AG04450 (cell line): Measurements from ENCODE around the gene GNL1. TPM values are rescaled to one million over a fixed set of nuclear protein-coding genes. Genes with fewer than 3 reads are reported as not detected.
"Not testable (repeated sequence)": the region's sequence is repeated elsewhere in the genome, so short reads cannot be mapped to it uniquely, and the experiment has no call there.

ENCODE experiments used
- CTCF ChIA-PET: fragments of 300-600, 350-600 bp; formaldehyde crosslinking; extraction: SDS; loops from one replicate; lab custom pipeline; 2022; ENCODE audit warnings: antibody characterized with exemption, inconsistent platforms; lab: Charles Lee
- POLR2A ChIA-PET: fragments of 350-600 bp; formaldehyde crosslinking; extraction: SDS; loops from one replicate; lab custom pipeline; 2021; ENCODE audit warnings: antibody characterized with exemption, inconsistent platforms; lab: Yijun Ruan, JAX
- DNase-seq: peaks from one replicate; pipeline ENCODE4 v3.0.0-alpha.2; 2011; ENCODE audit warnings: low read depth, low spot score
- H3K27ac ChIP-seq: one replicate; pipeline ENCODE4 v1.5.1; 2012; ENCODE audit warnings: low read depth, low read length, control low read depth
- H3K27me3 ChIP-seq: one replicate; pipeline ENCODE4 v1.6.0; 2012; ENCODE audit warnings: low read length; ENCODE audit not compliant: control insufficient read depth, insufficient read depth
- H3K4me3 ChIP-seq: 2 replicates; pipeline ENCODE4 v1.5.1; 2011; ENCODE audit warnings: mild to moderate bottlenecking, low read depth, low read length, control low read depth
- H3K9me3 ChIP-seq: 2 replicates; pipeline ENCODE4 v1.5.1; 2012; ENCODE audit warnings: low read length; ENCODE audit not compliant: control insufficient read depth, insufficient read depth
- polyA plus RNA-seq: library from polyadenylated mRNA; depleted of rRNA; stranded (reverse); fragments of >200 nt; gene quantifications from 2 replicates; pipeline ENCODE4 v1.2.3, GENCODE V29; 2011
- TF ChIP-seq, protein P1 (sequence below): IDR thresholded peaks from 2 replicates; pipeline ENCODE4 v1.5.1; 2011; ENCODE audit warnings: low read depth, low read length, control low read depth, inconsistent platforms

GNL1 gene
- polyA plus RNA-seq, 1 experiment = 41.7 TPM

GRCh38 chr6:30521082-30521481 is 35.2 kb downstream of the GNL1 start:
- not testable (repeated sequence) for H3K27me3 ChIP-seq, DNase-seq, H3K27ac ChIP-seq, H3K4me3 ChIP-seq
- ChIA-PET CTCF (interaction anchor here (1.4 to 2.0 kb wide), 5 partner anchors 11 to 24 kb away, joined by 4 to 12 read pairs (median 4); no protein-coding TSS in a partner anchor), POLR2A (interaction anchor here (0.6 kb wide), 1 partner anchor 75 kb away, joined by 3 read pairs; no protein-coding TSS in a partner anchor)
- peaks cover 14% of the 10 kb centered on the region for H3K9me3 ChIP-seq

DNA sequence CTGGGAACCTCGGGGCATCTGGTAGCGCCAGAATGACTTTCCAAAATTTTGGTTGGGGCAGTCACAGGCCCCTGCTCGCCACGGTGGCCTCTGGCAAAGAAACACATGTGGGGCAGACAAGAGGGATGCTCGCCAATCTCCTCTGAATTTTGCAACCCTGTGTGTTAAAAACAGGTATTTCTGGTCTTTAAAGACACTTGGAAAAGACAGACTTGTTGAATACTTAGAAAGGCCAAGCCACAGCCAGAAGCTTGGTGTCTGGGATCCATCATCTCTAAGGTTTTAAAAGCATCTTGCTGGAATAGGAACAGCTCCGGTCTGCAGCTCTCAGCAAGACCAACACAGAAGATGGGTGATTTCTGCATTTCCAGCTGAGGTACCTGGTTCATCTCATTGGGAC is 35.8 kb downstream of the GNL1 start:
- ChIA-PET POLR2A (no interaction called here), CTCF (interaction anchor here (1.5 to 2.0 kb wide), 4 partner anchors 10 to 24 kb away, joined by 4 to 12 read pairs (median 6); no protein-coding TSS in a partner anchor)
- no peak overlapping the region for H3K4me3 ChIP-seq
- DNase-seq = no peak
- TF ChIP-seq, protein P1, sequence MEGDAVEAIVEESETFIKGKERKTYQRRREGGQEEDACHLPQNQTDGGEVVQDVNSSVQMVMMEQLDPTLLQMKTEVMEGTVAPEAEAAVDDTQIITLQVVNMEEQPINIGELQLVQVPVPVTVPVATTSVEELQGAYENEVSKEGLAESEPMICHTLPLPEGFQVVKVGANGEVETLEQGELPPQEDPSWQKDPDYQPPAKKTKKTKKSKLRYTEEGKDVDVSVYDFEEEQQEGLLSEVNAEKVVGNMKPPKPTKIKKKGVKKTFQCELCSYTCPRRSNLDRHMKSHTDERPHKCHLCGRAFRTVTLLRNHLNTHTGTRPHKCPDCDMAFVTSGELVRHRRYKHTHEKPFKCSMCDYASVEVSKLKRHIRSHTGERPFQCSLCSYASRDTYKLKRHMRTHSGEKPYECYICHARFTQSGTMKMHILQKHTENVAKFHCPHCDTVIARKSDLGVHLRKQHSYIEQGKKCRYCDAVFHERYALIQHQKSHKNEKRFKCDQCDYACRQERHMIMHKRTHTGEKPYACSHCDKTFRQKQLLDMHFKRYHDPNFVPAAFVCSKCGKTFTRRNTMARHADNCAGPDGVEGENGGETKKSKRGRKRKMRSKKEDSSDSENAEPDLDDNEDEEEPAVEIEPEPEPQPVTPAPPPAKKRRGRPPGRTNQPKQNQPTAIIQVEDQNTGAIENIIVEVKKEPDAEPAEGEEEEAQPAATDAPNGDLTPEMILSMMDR = no peak
- peaks cover 14% of the 10 kb centered on the region for H3K9me3 ChIP-seq
- H3K27ac ChIP-seq = peak overlapping the region; percentile 21
- no peaks in the 10 kb centered on the region for H3K27me3 ChIP-seq

- H3K27me3 ChIP-seq, DNase-seq, H3K4me3 ChIP-seq, POLR2A ChIA-PET, H3K27ac ChIP-seq: not testable (repeated sequence)
- peaks cover 14% of the 10 kb centered on the region for H3K9me3 ChIP-seq
- CTCF ChIA-PET = interaction anchor here (0.7 to 1.6 kb wide), 3 partner anchors 14 to 35 kb away, joined by 3 to 7 read pairs (median 3); no protein-coding TSS in a partner anchor
Observed at GRCh38 chr6:30518505-30519145, 37.7 kb downstream of the GNL1 start.

GRCh38 chr6:30517767-30518504 is 38.4 kb downstream of the GNL1 start:
- CTCF ChIA-PET = interaction anchor here (0.7 to 2.0 kb wide), 4 partner anchors 14 to 34 kb away, joined by 3 to 18 read pairs (median 5); no protein-coding TSS in a partner anchor
- H3K4me3 ChIP-seq, DNase-seq, POLR2A ChIA-PET, H3K27me3 ChIP-seq, H3K27ac ChIP-seq: not testable (repeated sequence)
- H3K9me3 ChIP-seq = peaks cover 14% of the 10 kb centered on the region

- POLR2A ChIA-PET = interaction anchor here (0.6 to 1.0 kb wide), 3 partner anchors 11 to 112 kb away, joined by 3 to 6 read pairs (median 5); no protein-coding TSS in a partner anchor
- not testable (repeated sequence) for DNase-seq, H3K27me3 ChIP-seq
- peak overlapping the region; percentile 56 for H3K4me3 ChIP-seq
- H3K27ac ChIP-seq = peak overlapping the region; percentile 93
- peaks cover 14% of the 10 kb centered on the region for H3K9me3 ChIP-seq
- CTCF ChIA-PET = interaction anchor here (0.7 to 2.0 kb wide), 4 partner anchors 16 to 28 kb away, joined by 3 to 18 read pairs (median 6); no protein-coding TSS in a partner anchor
Observed at GRCh38 chr6:30516754-30517076, 39.6 kb downstream of the GNL1 start.

DNA sequence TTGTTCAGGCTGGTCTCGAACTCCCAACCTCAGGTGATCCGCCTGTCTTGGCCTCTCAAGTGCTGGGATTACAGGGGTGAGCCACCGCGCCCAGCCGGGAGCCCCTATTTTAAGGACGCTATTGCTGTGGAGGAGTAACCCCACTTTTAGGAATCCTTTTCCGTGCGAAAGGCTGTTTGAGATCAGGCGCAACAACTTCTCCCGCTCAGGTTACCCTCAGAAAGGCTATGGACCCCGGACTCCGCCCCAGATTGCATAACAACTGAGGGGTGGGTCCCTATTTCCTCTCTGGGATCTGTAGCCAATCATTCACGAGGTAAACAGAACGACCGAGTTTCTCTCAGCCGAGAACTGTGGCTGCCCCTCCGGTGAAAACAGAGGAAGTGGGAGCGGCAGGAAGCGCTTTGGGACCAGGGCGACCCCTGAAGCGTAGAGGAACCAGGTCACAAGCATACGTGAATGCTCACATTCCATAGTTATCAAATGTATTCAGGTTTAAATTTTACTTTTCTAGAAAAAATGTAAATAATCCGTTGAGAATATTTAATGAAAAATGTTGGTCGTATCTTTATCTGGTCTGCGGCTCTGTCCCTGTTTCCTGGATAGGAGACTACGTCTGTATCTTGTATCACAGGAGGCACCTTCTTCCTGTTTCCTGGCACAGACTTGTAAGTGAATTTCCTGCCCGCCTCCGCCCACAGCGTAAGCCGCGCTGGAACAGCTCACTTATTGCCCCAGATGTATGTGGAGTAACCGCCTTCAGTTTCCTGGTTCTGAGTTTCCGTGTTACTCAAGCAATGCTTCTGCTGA is 40.1 kb downstream of the GNL1 start:
- peak; percentile 86 for DNase-seq
- ChIA-PET CTCF (interaction anchor here (0.7 to 2.0 kb wide), 4 partner anchors 15 to 29 kb away, joined by 3 to 18 read pairs (median 6); no protein-coding TSS in a partner anchor), POLR2A (interaction anchor here (0.6 to 1.0 kb wide), 3 partner anchors 12 to 111 kb away, joined by 3 to 6 read pairs (median 5); no protein-coding TSS in a partner anchor)
- peak overlapping the region; percentile 93 for H3K27ac ChIP-seq
- TF ChIP-seq, protein P1 = no peak
- H3K9me3 ChIP-seq = peaks cover 14% of the 10 kb centered on the region
- no peaks in the 10 kb centered on the region for H3K27me3 ChIP-seq
- peak overlapping the region; percentile 56 for H3K4me3 ChIP-seq
